SW 1271 (cell line): Measurements from ENCODE around the gene RNASEH2B.

Source experiments
- DNase-seq, 2 experiments: peaks; one replicate each; lab custom pipeline; 2025; lab: John Stamatoyannopoulos, UW

The RNASEH2B gene, protein sequence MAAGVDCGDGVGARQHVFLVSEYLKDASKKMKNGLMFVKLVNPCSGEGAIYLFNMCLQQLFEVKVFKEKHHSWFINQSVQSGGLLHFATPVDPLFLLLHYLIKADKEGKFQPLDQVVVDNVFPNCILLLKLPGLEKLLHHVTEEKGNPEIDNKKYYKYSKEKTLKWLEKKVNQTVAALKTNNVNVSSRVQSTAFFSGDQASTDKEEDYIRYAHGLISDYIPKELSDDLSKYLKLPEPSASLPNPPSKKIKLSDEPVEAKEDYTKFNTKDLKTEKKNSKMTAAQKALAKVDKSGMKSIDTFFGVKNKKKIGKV

DNA sequence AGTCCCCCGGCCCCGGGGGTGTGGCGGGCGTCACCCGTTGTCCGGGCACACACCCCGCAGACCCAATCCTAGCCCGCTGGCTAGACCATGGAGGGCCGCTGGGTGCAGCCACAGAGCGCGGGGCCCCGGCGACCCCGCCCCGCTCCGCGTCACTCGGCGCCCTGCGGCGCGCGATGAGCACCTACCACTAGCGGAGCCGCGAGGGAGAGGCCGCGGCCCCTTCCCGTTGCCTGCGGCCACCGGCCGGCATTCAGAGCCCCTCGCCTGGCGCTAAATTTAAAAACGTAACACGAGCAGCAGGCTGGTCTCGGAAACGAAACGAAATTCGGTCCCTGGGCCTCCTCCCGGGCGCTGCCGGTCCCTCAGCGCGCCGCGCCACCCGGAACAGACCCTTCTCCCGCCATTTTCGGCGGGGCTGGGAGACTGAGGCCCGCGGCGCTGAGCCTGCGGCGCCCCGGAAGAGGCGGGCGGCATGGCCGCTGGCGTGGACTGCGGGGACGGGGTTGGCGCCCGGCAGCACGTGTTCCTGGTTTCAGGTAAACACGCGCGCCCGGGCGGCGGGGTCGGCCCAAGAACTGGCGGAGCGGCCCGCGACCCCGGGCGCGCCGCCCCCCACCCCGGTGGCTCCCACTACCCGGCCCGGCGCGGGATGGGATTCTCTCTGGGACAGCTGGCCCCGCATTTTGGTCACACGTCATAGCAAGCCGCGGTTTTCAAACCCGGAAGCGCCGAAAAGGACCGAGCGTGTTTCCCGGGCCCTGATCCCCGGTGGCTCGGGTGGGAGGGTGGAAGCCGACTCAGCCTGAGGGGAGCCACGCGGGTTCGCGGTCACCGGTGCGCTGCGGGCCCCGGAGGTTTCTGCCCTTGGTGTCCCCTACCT, at the start of gene RNASEH2B:
RNASEH2B (plus strand) TSS at position 187 of the 880 bp plus-strand sequence; CDS start at position 473, 286 bp downstream.
- peak; percentile 30 to 70 for DNase-seq

DNA sequence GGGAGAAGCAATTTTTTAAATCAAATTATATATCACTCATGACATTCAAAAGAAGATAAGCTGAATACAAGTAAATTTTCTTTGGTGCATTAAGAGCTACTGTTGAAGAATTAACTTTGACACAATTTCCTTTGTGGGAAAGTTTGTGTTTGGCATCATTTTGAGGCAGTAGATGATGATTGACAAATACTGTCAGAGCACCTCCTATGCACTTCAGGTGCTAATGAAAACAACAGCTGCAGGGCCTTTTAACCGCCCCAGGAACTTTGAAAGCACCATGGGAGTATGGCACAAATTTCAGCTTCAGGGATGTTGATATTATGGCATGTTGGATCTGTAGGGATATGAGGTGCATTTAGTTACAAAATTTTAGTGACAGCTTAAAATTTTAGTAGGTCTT, 45.1 kb upstream of the RNASEH2B start:
- DNase-seq: no peak

DNA sequence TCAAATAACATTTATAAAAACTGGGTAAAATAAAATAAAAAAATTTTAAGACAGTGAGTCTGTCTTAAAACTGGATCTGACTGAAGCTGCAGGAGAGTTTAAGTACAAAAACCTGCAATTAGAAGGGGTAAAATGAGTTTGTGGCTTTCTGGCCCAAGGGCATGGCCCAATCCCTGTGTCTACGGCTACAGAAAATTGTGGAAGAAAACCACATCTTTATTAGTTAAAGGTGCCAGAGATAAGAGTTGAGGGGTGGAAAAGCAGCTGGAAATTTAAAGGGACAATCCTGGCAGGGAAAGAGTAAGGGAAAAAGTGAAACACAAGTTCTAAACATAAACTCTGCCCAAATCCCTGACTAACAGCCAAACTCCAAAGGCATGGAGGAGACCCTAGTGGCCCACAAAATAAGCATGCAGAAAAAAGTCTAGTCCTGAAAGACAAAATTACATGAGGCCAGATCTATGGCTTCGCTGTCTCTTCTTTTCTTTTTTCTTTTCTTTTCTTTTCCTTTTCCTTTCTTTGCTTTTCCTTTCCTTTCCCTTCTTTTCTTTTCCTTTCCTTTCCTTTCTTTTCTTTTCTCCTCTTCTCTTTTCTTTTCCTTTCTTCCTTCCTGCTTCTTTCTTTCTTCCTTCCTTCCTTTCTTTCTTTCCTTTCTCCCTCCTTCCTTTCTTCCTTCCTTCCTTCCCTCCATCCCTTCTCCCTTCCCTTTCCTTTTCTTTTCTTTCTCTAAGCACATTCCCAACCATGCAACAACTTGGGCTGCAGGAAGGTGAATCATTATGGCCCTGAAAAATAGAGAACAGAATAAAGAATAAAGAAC, 42.6 kb upstream of the RNASEH2B start:
- no peak for DNase-seq

DNA sequence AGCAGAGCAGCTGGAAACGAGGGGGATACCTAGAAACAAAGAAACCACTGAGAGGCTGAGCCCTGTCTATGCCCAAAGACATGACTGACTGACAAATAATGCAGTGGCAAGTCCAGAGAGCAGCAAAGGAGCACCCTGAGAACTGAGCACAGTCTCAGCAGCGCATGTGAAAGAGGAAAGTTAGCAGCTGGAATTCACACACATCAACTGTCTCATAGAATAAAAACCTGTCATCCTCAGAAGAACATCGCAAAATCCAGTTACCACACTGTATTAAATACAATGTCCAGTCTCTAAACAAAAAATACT, 42.0 kb upstream of the RNASEH2B start:
- DNase-seq: no peak

DNA sequence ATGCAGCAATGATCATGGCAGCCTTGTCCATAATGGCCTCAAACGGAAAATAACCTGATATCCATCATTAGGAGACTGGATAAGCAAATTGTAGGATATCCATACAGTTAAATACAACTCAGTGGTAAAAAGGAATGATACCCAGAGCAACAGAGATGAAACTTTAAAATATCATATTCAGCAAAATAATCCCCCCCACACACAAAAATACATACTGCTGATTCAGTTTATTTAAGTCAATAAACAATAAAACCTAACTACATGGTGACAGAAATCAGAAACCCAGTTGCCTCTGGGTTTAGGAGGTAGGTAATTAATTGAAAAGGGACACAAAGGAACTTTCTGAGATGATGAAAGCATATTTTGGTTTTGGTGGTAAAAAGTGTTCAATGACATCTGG, 38.2 kb upstream of the RNASEH2B start:
- no peak for DNase-seq

DNA sequence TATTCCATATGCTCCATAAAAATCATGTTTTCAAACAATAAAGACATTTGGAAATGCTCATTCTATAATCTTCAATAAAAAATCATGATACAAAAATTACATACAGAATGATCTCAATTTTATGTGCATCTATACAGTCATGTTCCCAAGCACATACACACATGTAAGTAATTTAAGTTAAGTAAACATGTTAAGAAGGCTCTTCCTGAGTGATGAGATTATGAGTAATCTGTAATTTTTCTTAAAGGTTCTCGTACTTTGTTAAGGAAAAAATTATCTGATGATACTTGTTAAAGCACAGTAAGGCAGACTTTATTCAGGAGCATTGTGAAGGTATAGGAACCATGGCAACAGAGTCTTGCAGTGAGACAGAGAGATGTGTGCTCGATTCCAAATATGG, 36.1 kb upstream of the RNASEH2B start:
- DNase-seq: no peak

DNA sequence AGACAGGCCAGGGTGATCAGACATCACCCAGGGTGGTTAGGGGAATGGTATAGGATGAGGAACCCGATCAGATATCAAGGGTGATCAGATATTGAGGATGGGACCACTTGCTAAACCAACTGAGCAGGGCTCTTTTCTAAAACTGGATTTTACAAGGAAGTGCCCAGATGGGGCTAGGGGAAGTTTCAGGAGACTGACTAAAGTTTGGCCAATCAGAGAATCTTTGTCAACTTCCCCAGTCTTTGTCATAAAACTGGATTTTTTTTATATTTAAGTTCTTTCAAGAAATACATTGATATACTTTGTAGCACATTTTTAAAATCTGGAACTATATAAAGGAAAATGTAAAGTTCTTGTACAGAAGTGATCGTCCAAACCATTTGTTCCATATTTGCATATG, 35.6 kb upstream of the RNASEH2B start:
- no peak for DNase-seq

DNA sequence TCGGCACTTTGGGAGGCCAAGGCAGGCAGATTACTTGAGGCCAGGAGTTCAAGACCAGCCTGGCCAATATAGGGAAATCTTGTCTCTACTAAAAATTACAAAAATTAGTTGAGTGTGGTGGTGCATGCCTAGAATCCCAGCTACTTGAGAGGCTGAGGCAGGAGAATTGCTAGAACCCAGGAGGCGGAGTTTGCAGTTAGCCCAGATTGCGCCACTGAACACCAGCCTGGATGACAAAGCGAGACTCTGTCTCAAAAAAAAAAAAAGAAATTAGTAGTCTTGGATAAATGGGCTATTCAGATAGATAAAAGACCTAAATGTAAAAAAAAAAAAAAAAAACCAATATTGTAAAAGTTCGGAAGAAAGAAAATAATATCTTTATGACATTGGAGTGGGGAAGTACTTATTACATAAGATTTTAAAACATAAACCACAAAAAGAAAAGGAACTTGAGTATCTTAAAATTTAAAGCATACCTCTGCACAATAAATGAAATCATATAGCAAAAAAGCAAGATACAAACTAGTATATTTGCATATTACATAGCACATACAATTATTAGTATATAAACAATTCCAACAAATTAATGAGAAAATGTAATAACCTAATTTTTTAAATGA, 26.7 kb upstream of the RNASEH2B start:
- DNase-seq: no peak

DNA sequence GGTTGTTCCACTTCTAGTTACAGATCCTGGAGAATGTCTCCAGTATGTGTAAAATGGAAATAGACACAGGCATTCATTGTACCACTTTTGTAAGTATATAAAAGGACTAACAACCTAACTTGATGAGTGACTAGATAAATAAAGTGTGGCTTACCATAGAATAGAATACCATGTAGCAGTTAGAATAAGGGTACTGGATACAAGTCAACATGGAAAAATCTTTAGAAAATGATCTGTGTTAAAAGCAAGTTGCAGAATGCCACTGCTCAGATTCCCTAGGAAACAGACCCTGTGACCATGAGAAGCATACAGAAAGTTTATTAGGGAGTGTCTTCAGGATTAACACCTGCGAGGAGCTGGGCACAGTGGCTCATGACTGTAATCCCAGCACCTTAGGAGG, 25.9 kb upstream of the RNASEH2B start:
- no peak for DNase-seq

DNA sequence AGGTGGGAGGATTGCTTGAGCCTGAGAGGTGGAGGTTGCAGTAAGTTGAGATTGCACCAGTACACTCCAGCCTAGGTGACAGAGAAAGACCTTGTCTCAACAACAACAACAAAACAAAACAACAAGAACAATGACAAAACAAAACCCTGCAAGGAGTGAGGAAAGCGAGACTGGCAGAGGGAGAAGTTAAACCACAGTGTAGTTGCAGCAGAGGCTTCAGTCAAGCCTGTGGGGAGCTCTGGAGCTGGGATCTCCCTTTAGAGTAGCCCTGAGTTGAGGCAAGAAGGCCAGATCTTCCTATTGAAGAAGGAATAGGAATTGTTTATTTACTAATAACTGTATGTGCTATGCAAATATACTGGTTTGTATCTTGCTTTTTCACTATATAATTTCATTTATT, 25.3 kb upstream of the RNASEH2B start:
- no peak for DNase-seq

DNA sequence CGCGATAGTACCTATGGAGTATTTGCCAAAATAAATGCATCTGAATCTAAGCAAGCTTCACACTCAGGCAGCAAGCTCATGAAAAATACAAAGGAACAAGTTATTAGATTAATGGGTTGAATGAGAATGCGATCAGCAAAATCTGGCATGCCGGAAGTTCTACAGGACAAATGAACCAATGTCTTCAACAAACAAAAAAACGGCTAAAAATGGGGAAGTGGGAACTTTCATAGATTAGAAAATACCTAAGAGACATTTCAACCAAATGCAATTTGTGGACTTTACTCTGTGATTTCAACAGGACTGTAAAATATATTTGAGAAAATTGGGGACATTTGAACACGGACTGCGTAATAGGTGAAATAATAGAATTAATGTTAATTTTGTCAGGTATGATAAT, 22.4 kb upstream of the RNASEH2B start:
- DNase-seq: no peak

DNA sequence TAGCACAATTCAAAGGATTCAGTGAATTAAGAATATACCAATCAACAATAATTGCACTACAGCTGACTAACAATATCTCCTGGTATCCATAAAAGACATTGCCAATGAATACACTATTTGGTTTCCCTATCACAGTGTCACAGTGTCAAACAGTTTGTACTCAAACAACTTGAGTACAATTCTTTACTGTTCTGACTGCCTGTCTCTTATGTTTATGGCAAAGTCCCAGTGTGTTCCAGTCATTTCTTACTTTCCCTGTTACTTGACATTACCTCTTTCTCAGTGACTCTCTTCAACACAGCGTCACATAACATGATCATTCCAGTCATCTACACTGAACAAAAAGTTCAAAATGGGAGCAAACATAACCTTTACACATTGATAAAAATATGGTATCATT, 21.2 kb upstream of the RNASEH2B start:
- DNase-seq: no peak

DNA sequence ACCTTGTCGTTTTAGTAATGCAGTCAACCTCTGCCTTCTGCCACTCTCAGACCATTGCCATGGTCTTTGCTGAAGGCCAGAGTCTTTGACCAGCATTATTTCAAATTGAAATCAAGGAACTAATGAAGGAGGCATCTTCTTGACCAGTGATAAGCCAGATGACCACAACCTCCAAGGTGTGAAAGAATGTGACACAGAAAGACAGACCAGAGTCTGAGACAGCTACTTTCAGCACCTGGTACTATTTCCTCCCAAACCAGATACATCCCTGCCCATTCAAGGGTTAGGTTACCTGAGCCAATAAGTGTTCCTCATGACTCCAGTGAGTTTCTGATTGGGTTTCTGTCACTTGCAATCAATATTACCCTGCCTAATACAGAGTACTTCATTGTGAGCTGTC, 20.3 kb upstream of the RNASEH2B start:
- no peak for DNase-seq

DNA sequence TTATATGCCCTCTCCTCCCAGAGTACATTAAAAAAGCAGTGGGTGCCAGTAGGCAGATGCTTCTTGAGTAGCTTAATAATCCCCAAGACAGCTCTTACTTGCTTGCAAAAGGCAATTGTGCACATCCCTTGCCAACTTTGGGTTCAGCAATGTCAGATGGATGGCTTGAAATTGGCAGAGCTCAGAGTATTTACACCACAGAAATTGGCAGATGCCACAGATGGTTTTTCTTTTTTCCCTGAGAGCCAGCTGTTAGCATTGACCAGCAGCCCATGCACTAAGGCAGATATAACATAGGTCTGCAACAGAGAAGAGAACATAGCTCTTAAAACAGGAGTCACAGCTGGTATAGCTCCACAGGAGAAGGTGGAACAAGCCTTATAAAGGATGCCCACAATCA, 18.4 kb upstream of the RNASEH2B start:
- DNase-seq: no peak

DNA sequence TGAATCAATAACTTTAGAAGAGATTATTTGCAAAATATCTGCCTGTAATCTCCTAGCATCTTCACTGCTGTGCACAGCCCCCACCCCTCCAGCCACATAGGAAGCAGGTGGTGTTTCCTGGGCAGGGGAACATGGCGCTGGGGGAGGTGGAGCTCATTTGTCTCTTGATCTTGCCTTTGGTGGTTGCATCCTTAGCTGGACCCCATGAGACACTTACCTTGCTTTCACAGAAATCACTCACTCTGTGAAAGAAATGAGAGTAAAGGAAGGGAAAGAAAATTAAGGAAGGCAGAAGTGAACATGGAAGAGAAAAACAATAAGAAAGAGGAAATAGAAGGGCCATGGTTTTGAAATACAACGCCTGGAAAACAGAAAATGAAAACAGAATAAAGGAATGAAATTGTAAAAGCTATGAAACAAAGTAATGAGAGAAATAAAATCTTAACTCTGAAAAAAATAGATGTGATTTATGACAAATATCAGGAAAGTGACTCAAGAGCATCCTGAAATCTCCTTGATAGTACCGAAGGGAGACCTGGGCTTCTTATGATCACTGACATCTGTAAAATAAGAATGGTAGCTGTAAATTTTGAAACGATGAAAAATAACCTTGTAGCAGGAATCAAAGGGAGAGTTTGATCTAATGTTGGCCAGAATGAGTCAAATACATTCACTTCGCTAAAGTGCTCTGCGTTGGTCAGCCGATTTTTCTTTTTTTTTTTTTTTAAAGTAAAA, 17.2 kb upstream of the RNASEH2B start:
- DNase-seq: no peak

DNA sequence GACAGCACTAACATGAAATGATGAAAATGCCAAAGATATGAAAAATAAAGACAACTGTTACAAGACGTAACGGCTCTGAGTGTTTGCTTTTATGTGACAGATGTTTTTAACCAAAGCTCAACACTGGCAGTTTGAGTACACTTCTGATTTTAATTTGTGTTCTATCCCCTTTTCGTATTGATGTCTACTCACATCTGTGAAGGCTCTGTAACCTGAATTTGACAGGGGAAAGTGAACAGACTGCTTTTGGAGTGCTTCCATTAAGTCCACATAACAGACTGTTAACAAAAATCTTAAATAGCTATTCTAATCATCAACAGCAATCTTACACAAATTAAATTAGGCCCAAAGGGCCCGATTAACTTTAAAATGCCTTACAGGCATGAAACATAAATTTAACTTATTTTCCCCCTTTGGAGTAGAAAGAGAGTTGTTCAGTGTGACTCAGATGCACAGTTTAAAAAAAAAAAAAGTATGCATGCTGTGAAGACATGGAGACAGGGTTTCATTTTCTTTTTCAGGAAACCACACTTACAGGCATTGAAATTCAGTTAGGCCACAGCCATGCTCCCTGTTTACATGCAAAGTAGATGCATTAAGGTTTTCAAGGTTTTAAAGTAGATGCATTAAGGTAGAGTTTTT, 16.3 kb upstream of the RNASEH2B start:
- no peak for DNase-seq

DNA sequence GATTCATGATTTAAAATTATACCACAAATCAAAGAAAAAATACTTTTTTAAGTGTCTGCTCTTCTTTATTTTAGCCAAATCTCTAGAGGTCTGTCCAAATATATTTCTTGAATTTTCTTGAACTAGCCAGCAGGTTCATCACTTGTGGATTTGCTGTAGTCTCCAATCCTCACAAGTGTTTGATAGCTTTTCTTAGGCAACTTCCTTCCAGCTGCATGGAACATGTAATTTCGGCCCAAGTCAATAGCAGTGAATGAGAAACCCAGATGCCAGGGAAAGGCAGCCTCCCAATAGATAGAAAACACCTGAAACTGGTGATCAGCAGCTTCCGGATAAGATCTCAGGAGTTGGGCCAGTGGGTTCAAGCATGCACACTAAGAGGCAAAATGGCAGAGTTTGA, 15.6 kb upstream of the RNASEH2B start:
- no peak for DNase-seq

DNA sequence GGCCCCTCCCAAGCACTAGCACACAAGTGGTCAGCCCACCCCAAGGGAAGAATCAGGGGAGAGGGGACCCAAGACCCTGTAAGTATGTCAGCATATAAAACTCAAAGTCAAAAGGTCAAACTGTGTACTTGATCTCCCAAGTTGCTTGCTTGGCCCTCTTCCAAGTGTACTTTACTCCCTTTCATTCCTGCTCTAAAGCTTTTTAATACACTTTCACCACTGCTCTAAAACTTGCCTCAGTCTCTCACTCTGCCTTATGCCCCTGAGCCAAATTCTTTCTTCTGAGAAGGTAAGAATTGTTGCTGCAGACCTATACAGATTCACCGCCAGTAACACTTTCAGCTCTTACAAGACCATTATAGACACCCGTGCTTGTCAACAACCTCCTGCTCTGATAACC, 15.1 kb upstream of the RNASEH2B start:
- DNase-seq: no peak

DNA sequence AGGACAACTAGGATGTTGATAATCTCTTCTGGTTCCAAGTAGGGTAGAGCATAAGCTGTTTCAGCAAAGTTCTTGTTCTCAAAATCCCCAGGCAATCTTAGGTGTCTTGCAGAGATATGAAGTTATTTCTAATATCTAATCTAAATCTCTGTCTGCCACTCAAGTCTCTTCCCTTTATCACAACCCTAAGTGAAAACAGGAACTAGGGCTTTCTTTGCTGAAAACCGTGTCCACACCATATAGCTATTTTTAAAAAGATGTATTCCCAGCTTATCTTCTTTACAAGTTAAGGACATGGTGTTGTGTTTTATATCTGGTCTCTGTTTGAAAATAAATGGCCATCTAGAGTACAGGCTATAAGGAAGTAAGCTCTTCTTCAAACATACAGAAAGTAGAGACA, 11.3 kb upstream of the RNASEH2B start:
- DNase-seq: no peak

DNA sequence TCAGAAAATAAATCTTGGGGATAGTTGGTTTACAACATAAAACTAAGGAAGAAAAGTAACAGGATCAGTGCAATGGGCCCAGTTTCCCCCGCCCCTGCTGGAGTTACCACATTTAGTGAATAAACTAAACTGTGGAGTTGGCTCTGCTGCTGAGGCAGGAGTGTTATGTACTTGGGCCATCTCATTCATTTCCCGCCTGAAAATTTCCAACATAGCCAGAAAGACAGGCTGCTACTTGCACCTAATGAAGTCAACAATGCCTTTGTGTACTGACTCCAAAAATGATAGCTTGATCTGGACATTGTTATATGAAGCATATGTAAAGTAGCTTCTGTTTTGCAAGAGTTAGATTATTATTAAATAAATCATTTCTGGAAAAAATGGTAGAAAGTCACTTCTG, 7.9 kb upstream of the RNASEH2B start:
- no peak for DNase-seq

DNA sequence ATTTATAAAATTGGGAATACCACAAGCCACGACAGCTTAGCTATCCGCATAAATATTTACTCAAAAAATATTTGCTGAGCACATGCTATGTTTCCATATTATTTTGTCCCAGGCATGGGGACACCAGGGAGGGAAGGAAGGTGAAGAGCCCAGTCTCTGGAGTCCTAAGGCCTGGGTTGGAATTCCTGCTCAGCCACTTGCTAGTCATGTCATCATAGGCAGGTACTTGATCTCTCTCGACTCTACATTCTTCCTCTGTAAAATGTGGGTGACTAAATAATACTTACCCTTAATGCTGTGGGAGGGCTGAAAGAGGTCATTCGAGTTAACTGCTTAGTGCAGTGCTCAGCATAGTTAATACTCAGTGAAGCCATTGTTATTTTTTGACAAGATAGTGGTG, 4.3 kb upstream of the RNASEH2B start:
- DNase-seq: no peak
